GM21360 (cell line): Measurements from ENCODE around the gene HARS1.
"Not testable (repeated sequence)": the region's sequence is repeated elsewhere in the genome, so short reads cannot be mapped to it uniquely, and the experiment has no call there.

Source experiments
- ATAC-seq: cut with Tn5 transposase; IDR thresholded peaks from one replicate; pipeline ENCODE4 v1.9.1; 2021; ENCODE audit warnings: mild to moderate bottlenecking, moderate library complexity; ENCODE audit not compliant: unreplicated experiment

The HARS1 gene

GRCh38 chr5:140635291-140636257 lies 55.6 kb downstream of the HARS1 start:
- ATAC-seq = no peak

- ATAC-seq = no peak
Measured at GRCh38 chr5:140634103-140634502, 57.1 kb downstream of the HARS1 start.

- no peak for ATAC-seq
Measured at GRCh38 chr5:140633501-140633900, 57.7 kb downstream of the HARS1 start.

- ATAC-seq = peak; percentile 3
Measured at GRCh38 chr5:140633021-140633471, 58.1 kb downstream of the HARS1 start, which contains the start of gene CD14. Gene CD14 (minus strand): TSS chr5:140633175. CDS start chr5:140633071, 104 bp downstream.

DNA sequence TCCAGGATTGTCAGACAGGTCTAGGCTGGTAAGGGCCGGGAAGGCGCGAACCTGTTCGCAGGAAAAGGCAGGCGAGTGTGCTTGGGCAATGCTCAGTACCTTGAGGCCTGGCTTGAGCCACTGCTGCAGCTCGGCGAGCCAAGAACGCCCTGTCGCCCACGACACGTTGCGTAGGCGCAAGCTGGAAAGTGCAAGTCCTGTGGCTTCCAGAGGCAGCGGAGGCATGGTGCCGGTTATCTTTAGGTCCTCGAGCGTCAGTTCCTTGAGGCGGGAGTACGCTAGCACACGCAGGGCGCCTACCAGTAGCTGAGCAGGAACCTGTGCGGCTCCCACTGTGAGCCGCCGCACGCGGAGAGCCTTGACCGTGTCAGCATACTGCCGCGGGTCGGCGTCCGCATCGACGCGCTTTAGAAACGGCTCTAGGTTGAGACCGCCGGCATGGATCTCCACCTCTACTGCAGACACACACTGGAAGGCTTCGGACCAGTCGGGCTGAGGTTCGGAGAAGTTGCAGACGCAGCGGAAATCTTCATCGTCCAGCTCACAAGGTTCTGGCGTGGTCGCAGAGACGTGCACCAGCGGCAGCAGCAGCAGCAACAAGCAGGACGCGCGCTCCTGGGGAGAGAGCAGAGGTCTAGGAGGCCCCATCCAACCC lies 58.7 kb downstream of the HARS1 start:
- ATAC-seq = peak; percentile 54

DNA sequence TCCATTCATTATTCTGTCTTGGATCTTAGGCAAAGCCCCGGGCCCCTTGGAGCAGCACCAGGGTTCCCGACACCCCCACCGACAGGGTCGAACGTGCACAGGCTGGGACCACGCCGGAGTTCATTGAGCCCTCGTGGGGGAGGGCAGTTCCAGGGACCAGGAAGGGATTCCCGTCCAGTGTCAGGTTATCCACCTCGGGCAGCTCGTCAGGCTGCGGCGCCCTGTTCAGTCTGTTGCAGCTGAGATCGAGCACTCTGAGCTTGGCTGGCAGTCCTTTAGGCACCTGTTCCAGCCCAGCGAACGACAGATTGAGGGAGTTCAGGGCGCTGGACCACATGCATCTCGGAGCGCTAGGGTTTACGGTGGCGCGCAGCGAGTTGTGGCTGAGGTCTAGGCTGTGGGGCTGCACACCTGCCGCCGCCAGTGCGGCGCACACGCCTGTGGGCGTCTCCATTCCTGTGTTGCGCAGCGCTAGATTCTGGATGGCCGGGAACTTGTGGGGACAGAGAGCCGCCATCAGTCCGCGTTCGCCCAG lies 59.3 kb downstream of the HARS1 start:
- ATAC-seq = peak; percentile 36

- no peak for ATAC-seq
Measured at GRCh38 chr5:140631036-140631417, 60.1 kb downstream of the HARS1 start.

- ATAC-seq = no peak
Measured at GRCh38 chr5:140630292-140631035, 60.7 kb downstream of the HARS1 start.

DNA sequence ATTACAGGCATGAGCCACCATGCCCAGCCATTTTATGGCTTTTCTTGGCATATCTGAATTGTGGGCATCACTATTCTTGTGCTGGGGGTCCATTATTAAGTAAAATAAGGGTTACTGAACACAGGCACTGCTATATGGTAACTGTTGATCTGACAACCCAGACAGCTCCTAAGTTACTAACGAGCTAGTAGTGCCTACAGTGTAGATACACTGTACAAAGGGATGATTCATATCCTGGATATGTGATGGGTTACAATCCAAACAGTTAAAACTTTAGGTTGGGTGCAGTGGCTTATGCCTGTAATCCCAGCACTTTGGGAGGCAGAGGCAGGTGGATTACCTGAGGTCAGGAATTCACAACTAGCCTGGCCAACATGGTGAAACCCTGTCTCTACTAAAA lies 62.5 kb downstream of the HARS1 start:
- ATAC-seq = no peak

- ATAC-seq = no peak
Measured at GRCh38 chr5:140627972-140628371, 63.2 kb downstream of the HARS1 start.

- ATAC-seq = not testable (repeated sequence)
Measured at GRCh38 chr5:140624886-140625285, 66.3 kb downstream of the HARS1 start.
